RWPE1 (cell line): ENCODE measurements around the gene PLCG1.

Source experiments
- CTCF ChIA-PET: fragments of 350-600 bp; sonication (Branson Sonifier 250); formaldehyde crosslinking; extraction: SDS; loops from one replicate; lab custom pipeline; 2021; lab: Yijun Ruan, JAX
- POLR2A ChIA-PET: fragments of 400-600 bp; formaldehyde crosslinking; extraction: SDS; loops from one replicate; lab custom pipeline; 2020; ENCODE audit warnings: antibody characterized with exemption; ENCODE audit not compliant: low non-redundant PET; lab: Yijun Ruan, JAX
- DNase-seq: peaks from one replicate; pipeline ENCODE4 v3.0.0; 2012; ENCODE audit warnings: low spot score
- H3K27ac ChIP-seq: fragments of 450-650 bp; 2 replicates; pipeline ENCODE4 v1.5.1; 2017
- TF ChIP-seq, protein P1 (sequence below): fragments of 450-650 bp; conservative IDR thresholded peaks from 2 replicates; pipeline ENCODE4 v1.5.1; 2017; ENCODE audit warnings: low read depth, mild to moderate bottlenecking

PLCG1 gene

DNA sequence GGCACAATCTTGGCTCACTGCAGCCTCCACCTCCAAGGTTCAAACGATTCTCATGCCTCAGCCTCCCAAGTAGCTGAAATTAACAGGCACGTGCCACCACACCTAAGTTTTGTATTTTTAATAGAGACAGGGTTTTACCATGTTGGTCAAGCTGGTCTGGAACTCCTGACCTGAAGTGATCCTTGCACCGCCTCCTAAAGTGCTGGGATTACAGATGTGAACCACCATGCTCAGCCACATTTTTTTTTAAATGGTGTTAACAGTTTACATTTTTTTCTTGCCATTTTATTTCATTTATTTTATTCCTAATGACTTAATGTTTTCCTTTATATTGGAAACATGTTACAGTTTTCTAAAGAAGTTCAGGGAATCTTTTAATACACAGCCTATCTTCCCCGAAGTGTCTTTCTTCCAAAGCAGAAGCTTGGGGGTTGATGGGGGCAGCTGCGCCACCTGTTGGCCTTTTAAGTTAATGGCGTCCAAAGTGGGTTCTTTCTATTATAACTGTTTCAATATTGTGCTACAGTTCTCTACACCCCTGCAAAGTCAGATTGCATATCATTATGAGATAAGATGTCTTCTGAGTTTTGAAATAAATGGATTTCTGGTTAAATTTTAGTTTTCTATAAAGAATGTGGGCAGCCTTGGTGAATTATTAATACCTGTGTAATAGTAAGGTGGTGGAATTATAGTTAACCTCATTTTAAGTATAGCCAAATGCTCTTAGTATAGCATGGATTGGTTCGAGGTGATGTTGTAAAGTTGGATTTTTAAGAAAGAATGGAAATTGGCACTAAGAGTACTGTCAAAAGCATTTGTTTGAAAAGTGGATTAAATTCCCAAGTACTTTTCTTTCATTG lies 42.0 kb upstream of the PLCG1 start:
- H3K27ac ChIP-seq: no peak overlapping the region
- ChIA-PET CTCF (interaction anchor here (0.6 to 2.8 kb wide), 32 partner anchors 9 to 840 kb away, joined by 3 to 42 read pairs (median 3); no protein-coding TSS in a partner anchor), POLR2A (no interaction called here)
- peak; percentile 83 for DNase-seq
- TF ChIP-seq, protein P1, sequence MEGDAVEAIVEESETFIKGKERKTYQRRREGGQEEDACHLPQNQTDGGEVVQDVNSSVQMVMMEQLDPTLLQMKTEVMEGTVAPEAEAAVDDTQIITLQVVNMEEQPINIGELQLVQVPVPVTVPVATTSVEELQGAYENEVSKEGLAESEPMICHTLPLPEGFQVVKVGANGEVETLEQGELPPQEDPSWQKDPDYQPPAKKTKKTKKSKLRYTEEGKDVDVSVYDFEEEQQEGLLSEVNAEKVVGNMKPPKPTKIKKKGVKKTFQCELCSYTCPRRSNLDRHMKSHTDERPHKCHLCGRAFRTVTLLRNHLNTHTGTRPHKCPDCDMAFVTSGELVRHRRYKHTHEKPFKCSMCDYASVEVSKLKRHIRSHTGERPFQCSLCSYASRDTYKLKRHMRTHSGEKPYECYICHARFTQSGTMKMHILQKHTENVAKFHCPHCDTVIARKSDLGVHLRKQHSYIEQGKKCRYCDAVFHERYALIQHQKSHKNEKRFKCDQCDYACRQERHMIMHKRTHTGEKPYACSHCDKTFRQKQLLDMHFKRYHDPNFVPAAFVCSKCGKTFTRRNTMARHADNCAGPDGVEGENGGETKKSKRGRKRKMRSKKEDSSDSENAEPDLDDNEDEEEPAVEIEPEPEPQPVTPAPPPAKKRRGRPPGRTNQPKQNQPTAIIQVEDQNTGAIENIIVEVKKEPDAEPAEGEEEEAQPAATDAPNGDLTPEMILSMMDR: peak; percentile 99

- DNase-seq: no peak
- CTCF ChIA-PET: interaction anchor here (0.6 to 0.7 kb wide), 2 partner anchors 134 to 301 kb away, joined by 3 to 6 read pairs; no protein-coding TSS in a partner anchor
These were observed 38.6 kb upstream of the PLCG1 start for GRCh38 chr20:41098703-41099250.

GRCh38 chr20:41100001-41100480 lies 37.3 kb upstream of the PLCG1 start:
- TF ChIP-seq, protein P1: no peak
- ChIA-PET POLR2A (no interaction called here), CTCF (no interaction called here)
- no peak overlapping the region for H3K27ac ChIP-seq
- DNase-seq: no peak

More at GRCh38 chr20:41098703-41099250, 38.6 kb upstream of the PLCG1 start:
- TF ChIP-seq, protein P1: no peak
- POLR2A ChIA-PET: no interaction called here
- H3K27ac ChIP-seq: no peak overlapping the region

- no peak for DNase-seq
- TF ChIP-seq, protein P1: no peak
- ChIA-PET CTCF (interaction anchor here (0.6 kb wide), 1 partner anchor 133 kb away, joined by 4 read pairs; no protein-coding TSS in a partner anchor), POLR2A (no interaction called here)
- H3K27ac ChIP-seq: no peak overlapping the region
These were observed 35.7 kb upstream of the PLCG1 start for GRCh38 chr20:41101660-41102059.

GRCh38 chr20:41108531-41108930 lies 28.8 kb upstream of the PLCG1 start:
- CTCF ChIA-PET: interaction anchor here (0.7 to 1.1 kb wide), 3 partner anchors 77 to 231 kb away, joined by 3 read pairs; no protein-coding TSS in a partner anchor
- no peak for DNase-seq
- POLR2A ChIA-PET: no interaction called here
- TF ChIP-seq, protein P1: no peak
- H3K27ac ChIP-seq: no peak overlapping the region

DNA sequence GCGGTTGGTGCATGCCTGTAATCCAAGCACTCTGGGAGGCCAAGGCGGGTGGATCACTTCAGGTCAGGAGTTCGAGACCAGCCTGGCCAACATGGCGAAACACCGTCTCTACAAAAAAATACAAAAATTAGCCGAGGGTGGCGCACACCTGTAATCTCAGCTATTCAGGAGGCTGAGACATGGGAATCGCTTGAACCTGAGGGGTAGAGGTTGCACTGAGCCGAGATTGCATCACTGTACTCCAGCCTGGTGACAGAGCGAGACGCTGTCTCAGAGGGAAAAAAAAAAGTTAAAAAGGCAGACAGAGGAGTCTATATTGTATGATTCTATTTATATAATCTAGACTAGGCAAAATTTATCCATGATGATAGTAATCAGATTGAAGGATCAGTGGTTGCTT lies 27.3 kb upstream of the PLCG1 start:
- CTCF ChIA-PET: no interaction called here
- DNase-seq: no peak
- no peak overlapping the region for H3K27ac ChIP-seq
- POLR2A ChIA-PET: no interaction called here
- TF ChIP-seq, protein P1: no peak
